Measurements from ENCODE around the gene SLC34A1. TPM values are rescaled to one million over a fixed set of nuclear protein-coding genes. Genes with fewer than 3 reads are reported as not detected.

SLC34A1 gene
- total and polyA plus RNA-seq, 2 of the 13 experiments (the other 11 are each of a cell fraction or from before 2014, with no cell fraction given): 0.03 to 0.20 TPM

DNA sequence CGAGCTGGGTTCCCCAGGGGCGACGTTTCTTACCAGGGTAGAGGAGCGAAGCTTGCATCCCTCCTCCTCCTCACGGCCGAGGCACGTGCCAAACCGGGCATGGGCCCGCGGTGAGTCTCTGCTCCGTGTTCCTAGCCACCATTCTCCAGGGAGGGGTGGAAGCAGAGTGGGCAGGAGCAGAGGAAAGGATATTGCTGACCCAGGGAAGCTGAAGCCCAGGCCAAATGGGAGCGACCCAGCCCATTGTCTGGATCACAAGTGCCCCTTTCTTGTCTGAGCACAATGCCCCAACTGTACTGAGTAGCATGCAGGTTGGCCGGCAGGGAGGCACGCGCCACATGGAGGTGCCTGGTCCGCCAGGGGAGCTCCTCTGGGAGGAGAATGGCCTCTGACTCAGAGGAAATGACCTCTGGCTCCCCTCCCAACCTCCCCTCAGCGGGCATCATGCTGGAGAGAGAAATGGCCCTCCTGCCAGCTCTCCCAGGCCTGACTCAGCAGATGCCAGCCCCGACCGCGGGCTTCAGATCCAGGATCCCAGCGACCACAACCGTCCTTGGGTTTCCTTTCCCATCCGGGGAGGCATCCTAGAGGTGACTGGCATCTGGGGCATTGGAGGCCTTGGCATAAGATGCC lies 63.5 kb downstream of the SLC34A1 start (continued):
- TF ChIP-seq AKNA (CRISPR knock-in tag; IDR thresholded peaks at IDR 0.05; ENCODE audit: borderline replicate concordance) (no peak), ZNF350 (CRISPR knock-in tag; IDR thresholded peaks at IDR 0.05; ENCODE audit: borderline replicate concordance, low read depth) (no peak), MTF2 (CRISPR knock-in tag; IDR thresholded peaks at IDR 0.05; ENCODE audit: borderline replicate concordance) (no peak), HNRNPLL (IDR thresholded peaks at IDR 0.05; ENCODE audit: low read depth, low read length, poor library complexity, severe bottlenecking) (no peak), FOXK1 (CRISPR knock-in tag; IDR thresholded peaks at IDR 0.05; ENCODE audit: borderline replicate concordance, low read depth) (no peak), GATAD2A (CRISPR knock-in tag; IDR thresholded peaks at IDR 0.05) (peak; percentile 60), HOXD1 (CRISPR knock-in tag; IDR thresholded peaks at IDR 0.05) (peak; percentile 7; the same call in 1 of the 2 replicates), ZNF710 (CRISPR knock-in tag; IDR thresholded peaks at IDR 0.05; ENCODE audit: borderline replicate concordance) (no peak), TEF (CRISPR knock-in tag; IDR thresholded peaks at IDR 0.05) (no peak), ZMAT3 (CRISPR knock-in tag; conservative IDR thresholded peaks at IDR 0.05) (no peak; the same call in 1 of the 2 replicates), TBL1XR1 (IDR thresholded peaks at IDR 0.05; ENCODE audit: borderline replicate concordance, low read length, partially characterized antibody) (no peak), ZNF776 (CRISPR knock-in tag; IDR thresholded peaks at IDR 0.05) (0 out of 2 replicates have a peak, but pooled peaks have one; percentile 49), ZNF772 (CRISPR knock-in tag; IDR thresholded peaks at IDR 0.05) (peak; percentile 64; the same call in 1 of the 2 replicates), FOXA1 (IDR thresholded peaks at IDR 0.05) (no peak), FOXA1 (CRISPR knock-in tag; IDR thresholded peaks at IDR 0.05) (no peak)
- TF ChIP-seq, protein P1, sequence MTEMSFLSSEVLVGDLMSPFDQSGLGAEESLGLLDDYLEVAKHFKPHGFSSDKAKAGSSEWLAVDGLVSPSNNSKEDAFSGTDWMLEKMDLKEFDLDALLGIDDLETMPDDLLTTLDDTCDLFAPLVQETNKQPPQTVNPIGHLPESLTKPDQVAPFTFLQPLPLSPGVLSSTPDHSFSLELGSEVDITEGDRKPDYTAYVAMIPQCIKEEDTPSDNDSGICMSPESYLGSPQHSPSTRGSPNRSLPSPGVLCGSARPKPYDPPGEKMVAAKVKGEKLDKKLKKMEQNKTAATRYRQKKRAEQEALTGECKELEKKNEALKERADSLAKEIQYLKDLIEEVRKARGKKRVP (CRISPR knock-in tag; IDR thresholded peaks at IDR 0.05): 0 out of 4 replicates have a peak, but pooled peaks of 1 of the 2 experiments have one; percentile 3
- TF ChIP-seq, protein P2, sequence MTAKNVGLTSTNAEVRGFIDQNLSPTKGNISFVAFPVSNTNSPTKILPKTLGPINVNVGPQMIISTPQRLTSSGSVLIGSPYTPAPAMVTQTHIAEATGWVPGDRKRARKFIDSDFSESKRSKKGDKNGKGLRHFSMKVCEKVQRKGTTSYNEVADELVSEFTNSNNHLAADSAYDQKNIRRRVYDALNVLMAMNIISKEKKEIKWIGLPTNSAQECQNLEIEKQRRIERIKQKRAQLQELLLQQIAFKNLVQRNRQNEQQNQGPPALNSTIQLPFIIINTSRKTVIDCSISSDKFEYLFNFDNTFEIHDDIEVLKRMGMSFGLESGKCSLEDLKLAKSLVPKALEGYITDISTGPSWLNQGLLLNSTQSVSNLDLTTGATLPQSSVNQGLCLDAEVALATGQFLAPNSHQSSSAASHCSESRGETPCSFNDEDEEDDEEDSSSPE (CRISPR knock-in tag; IDR thresholded peaks at IDR 0.05): peak; percentile 38; the same call in 1 of the 2 replicates
- TF ChIP-seq, protein P3, sequence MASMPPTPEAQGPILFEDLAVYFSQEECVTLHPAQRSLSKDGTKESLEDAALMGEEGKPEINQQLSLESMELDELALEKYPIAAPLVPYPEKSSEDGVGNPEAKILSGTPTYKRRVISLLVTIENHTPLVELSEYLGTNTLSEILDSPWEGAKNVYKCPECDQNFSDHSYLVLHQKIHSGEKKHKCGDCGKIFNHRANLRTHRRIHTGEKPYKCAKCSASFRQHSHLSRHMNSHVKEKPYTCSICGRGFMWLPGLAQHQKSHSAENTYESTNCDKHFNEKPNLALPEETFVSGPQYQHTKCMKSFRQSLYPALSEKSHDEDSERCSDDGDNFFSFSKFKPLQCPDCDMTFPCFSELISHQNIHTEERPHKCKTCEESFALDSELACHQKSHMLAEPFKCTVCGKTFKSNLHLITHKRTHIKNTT (CRISPR knock-in tag; IDR thresholded peaks at IDR 0.05): no peak
